CD8-positive, alpha-beta memory T cell (primary cell): ENCODE measurements around the gene TMSB10. TPM values are rescaled to one million over a fixed set of nuclear protein-coding genes. Genes with fewer than 3 reads are reported as not detected.
"Not testable (repeated sequence)": the region's sequence is repeated elsewhere in the genome, so short reads cannot be mapped to it uniquely, and the experiment has no call there.

Source experiments
- CTCF ChIA-PET: fragments of 350-600 bp; sonication (Branson Sonifier 250); formaldehyde crosslinking; loops from one replicate; lab custom pipeline; 2021; ENCODE audit warnings: antibody characterized with exemption; lab: Charles Lee
- POLR2A ChIA-PET: fragments of 350-600 bp; sonication (Branson Sonifier 250); formaldehyde crosslinking; loops from one replicate; lab custom pipeline; 2021; ENCODE audit warnings: antibody characterized with exemption; lab: Charles Lee
- DNase-seq, 5 donors: peaks; one replicate each; pipeline versions ENCODE4 v3.0.0 to v3.0.0-alpha.2; 2020 to 2022; ENCODE audit warnings: mixed read lengths in 1 of 5
- H3K27ac ChIP-seq: one replicate; pipeline ENCODE4 v1.7.0; 2013; ENCODE audit warnings: low read depth, mild to moderate bottlenecking, low read length, moderate library complexity
- H3K27me3 ChIP-seq: 2 replicates; pipeline ENCODE4 v1.7.0; 2013; ENCODE audit warnings: low read length, mild to moderate bottlenecking; ENCODE audit not compliant: insufficient read depth, poor library complexity, severe bottlenecking
- H3K36me3 ChIP-seq: 2 replicates; pipeline ENCODE4 v1.7.0; 2013; ENCODE audit warnings: mild to moderate bottlenecking, low read length, moderate library complexity; ENCODE audit not compliant: insufficient read depth
- H3K4me1 ChIP-seq: 2 replicates; pipeline ENCODE4 v1.7.0; 2013; ENCODE audit warnings: mild to moderate bottlenecking, low read length, moderate library complexity; ENCODE audit not compliant: insufficient read depth
- H3K4me3 ChIP-seq: 2 replicates; pipeline ENCODE4 v1.7.0; 2013; ENCODE audit warnings: mild to moderate bottlenecking, low read length
- H3K9me3 ChIP-seq: 2 replicates; pipeline ENCODE4 v1.7.0; 2013; ENCODE audit warnings: mild to moderate bottlenecking, low read length
- H3K27ac Mint-ChIP-seq, 8 donors: one replicate each; pipeline ENCODE4 v1.8.0; 2020 to 2021; ENCODE audit warnings: mixed read lengths in 8 of 8, mild to moderate bottlenecking in 6 of 8, inconsistent platforms in 3 of 8, moderate library complexity in 3 of 8
- H3K27me3 Mint-ChIP-seq, 2 donors: one replicate each; pipeline ENCODE4 v1.8.0; 2020 to 2021; ENCODE audit warnings: mixed read lengths in 2 of 2, mild to moderate bottlenecking in 1 of 2, moderate library complexity in 1 of 2
- H3K36me3 Mint-ChIP-seq, 3 donors: one replicate each; pipeline ENCODE4 v1.8.0; 2020 to 2021; ENCODE audit warnings: mixed read lengths in 3 of 3, inconsistent platforms in 1 of 3, mild to moderate bottlenecking in 1 of 3
- H3K4me1 Mint-ChIP-seq, 3 donors: one replicate each; pipeline ENCODE4 v1.8.0; 2020 to 2021; ENCODE audit warnings: mixed read lengths in 3 of 3, inconsistent platforms in 1 of 3, mild to moderate bottlenecking in 1 of 3
- H3K4me3 Mint-ChIP-seq, 7 donors: one replicate each; pipeline ENCODE4 v1.8.0; 2020 to 2021; ENCODE audit warnings: mixed read lengths in 7 of 7, mild to moderate bottlenecking in 6 of 7, moderate library complexity in 4 of 7, inconsistent platforms in 2 of 7
- H3K9me3 Mint-ChIP-seq, 5 donors: one replicate each; pipeline ENCODE4 v1.8.0; 2020 to 2022; ENCODE audit warnings: mixed read lengths in 5 of 5, mild to moderate bottlenecking in 3 of 5, moderate library complexity in 2 of 5, inconsistent platforms in 1 of 5
- polyA plus RNA-seq: library from polyadenylated mRNA; unstranded; fragments of 300-500 nt; fragmentation: Illumina TruSeq; gene quantifications from one replicate; pipeline ENCODE4 v1.2.3, GENCODE V29; 2021
- total RNA-seq, 2 experiments: library from RNA; stranded (reverse); gene quantifications; one replicate each; pipeline ENCODE4 v1.2.3, GENCODE V29; 2021

TMSB10 gene
- total and polyA plus RNA-seq, 3 experiments from 2014 or later: 1,121 to 4,836 (median 1,125) TPM

- peak overlapping the region in 1 of 7 donors; percentile 60 for H3K4me3 Mint-ChIP-seq
- peaks cover 0 to 1% of the 10 kb centered on the region in 2 donors for H3K27me3 Mint-ChIP-seq
- POLR2A ChIA-PET: no interaction called here
- Histone ChIP-seq H3K27ac (no peak overlapping the region), H3K36me3 (peaks cover 6% of the 10 kb centered on the region), H3K9me3 (no peaks in the 10 kb centered on the region), H3K4me3 (no peak overlapping the region), H3K4me1 (peaks cover 82% of the 10 kb centered on the region), H3K27me3 (no peaks in the 10 kb centered on the region)
- H3K27ac Mint-ChIP-seq: peak overlapping the region; percentile 35 to 93 (median 84)
- no peaks in the 10 kb centered on the region for H3K9me3 Mint-ChIP-seq
- no peak for DNase-seq
- peaks cover 57 to 88% (median 83%) of the 10 kb centered on the region in 3 donors for H3K4me1 Mint-ChIP-seq
- CTCF ChIA-PET: interaction anchor here (1.0 kb wide), 1 partner anchor 28 kb away, joined by 3 read pairs; no protein-coding TSS in a partner anchor
- H3K36me3 Mint-ChIP-seq: peaks cover 8 to 24% (median 12%) of the 10 kb centered on the region in 3 donors
Measured at GRCh38 chr2:84874381-84875212, 30.9 kb upstream of the TMSB10 start.

- Histone ChIP-seq H3K4me3 (no peak overlapping the region), H3K9me3 (no peaks in the 10 kb centered on the region), H3K36me3 (peaks cover 4% of the 10 kb centered on the region), H3K27me3 (no peaks in the 10 kb centered on the region), H3K4me1 (peaks cover 78% of the 10 kb centered on the region), H3K27ac (no peak overlapping the region)
- no peak for DNase-seq
- H3K27me3 Mint-ChIP-seq: peaks cover 0 to 2% of the 10 kb centered on the region in 2 donors
- H3K36me3 Mint-ChIP-seq: peaks cover 5 to 23% (median 9%) of the 10 kb centered on the region in 3 donors
- peaks cover 57 to 90% (median 85%) of the 10 kb centered on the region in 3 donors for H3K4me1 Mint-ChIP-seq
- peak overlapping the region in 1 of 7 donors; percentile 60 for H3K4me3 Mint-ChIP-seq
- CTCF ChIA-PET: interaction anchor here (1.0 to 4.3 kb wide), 3 partner anchors 14 to 51 kb away, joined by 3 to 35 read pairs (median 3); no protein-coding TSS in a partner anchor
- H3K9me3 Mint-ChIP-seq: no peaks in the 10 kb centered on the region
- H3K27ac Mint-ChIP-seq: peak overlapping the region; percentile 10 to 93 (median 78)
- POLR2A ChIA-PET: no interaction called here
Measured at GRCh38 chr2:84875213-84875560, 30.3 kb upstream of the TMSB10 start.

DNA sequence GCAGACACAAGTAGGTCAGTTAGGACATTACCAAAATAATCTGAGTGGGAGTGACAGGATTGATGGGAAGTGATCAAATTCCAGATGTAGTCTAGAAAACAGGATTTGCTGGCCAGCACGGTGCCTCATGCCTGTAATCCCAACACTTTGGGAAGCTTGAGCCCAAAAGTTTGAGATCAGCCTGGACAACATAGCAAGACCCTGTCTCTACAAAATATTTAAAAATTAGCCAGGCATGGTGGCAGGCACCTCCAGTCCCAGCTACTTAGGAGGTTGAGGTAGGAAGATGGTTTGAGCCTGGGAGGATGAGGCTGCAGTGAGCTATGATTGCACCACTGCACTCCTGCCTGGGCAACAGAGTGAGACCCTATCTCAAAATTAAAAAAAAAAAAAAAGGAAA, 29.8 kb upstream of the TMSB10 start:
- H3K36me3 ChIP-seq, H3K27ac ChIP-seq, H3K4me3 ChIP-seq, POLR2A ChIA-PET, H3K27me3 ChIP-seq, H3K27me3 Mint-ChIP-seq, H3K9me3 Mint-ChIP-seq, DNase-seq, H3K9me3 ChIP-seq: not testable (repeated sequence)
- peak overlapping the region; percentile 17 to 93 (median 78) for H3K27ac Mint-ChIP-seq
- H3K36me3 Mint-ChIP-seq: peaks cover under 1 to 23% (median 5%) of the 10 kb centered on the region in 3 donors
- H3K4me1 Mint-ChIP-seq: peaks cover 54 to 86% (median 84%) of the 10 kb centered on the region in 3 donors
- CTCF ChIA-PET: interaction anchor here (1.2 to 4.3 kb wide), 2 partner anchors 14 to 50 kb away, joined by 3 to 35 read pairs; no protein-coding TSS in a partner anchor
- peaks cover 74% of the 10 kb centered on the region for H3K4me1 ChIP-seq
- peak overlapping the region in 2 of 7 donors; percentile 20 to 83 for H3K4me3 Mint-ChIP-seq

DNA sequence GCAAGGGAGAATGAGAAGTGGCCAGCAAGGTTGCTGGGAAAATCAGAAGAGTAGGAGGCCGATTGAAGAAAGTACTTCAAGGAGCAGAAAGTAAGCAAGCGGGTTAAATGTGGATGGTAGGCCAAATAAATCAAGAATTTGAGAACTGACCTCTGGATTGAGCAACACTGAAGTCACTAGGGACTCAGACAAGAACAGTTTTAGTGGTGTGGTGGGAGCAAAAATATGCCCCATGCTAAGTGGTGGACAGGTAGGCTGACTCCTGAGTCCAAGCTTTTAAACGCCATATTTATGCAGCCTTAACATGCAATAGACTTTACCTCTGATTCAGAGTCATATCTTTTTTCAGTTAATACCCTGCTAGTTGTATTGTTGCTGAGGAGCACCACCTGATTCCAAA, 29.1 kb upstream of the TMSB10 start:
- no peaks in the 10 kb centered on the region for H3K9me3 ChIP-seq
- Mint-ChIP-seq H3K4me3 (peak overlapping the region in 1 of 7 donors; percentile 83), H3K9me3 (no peaks in the 10 kb centered on the region), H3K4me1 (peaks cover 51 to 83% (median 80%) of the 10 kb centered on the region in 3 donors), H3K27me3 (peaks cover 0 to 4% of the 10 kb centered on the region in 2 donors), H3K27ac (peak overlapping the region; percentile 0 to 81 (median 68)), H3K36me3 (peaks cover 0 to 26% (median 5%) of the 10 kb centered on the region in 3 donors)
- ChIA-PET POLR2A (interaction anchor here (0.6 kb wide), 1 partner anchor 50 kb away, joined by 3 read pairs; no protein-coding TSS in a partner anchor), CTCF (interaction anchor here (1.0 to 4.3 kb wide), 5 partner anchors 11 to 135 kb away, joined by 3 to 35 read pairs (median 4); no protein-coding TSS in a partner anchor)
- no peaks in the 10 kb centered on the region for H3K36me3 ChIP-seq
- H3K27me3 ChIP-seq: no peaks in the 10 kb centered on the region
- H3K4me3 ChIP-seq: no peak overlapping the region
- H3K27ac ChIP-seq: no peak overlapping the region
- no peak for DNase-seq
- peaks cover 66% of the 10 kb centered on the region for H3K4me1 ChIP-seq

DNA sequence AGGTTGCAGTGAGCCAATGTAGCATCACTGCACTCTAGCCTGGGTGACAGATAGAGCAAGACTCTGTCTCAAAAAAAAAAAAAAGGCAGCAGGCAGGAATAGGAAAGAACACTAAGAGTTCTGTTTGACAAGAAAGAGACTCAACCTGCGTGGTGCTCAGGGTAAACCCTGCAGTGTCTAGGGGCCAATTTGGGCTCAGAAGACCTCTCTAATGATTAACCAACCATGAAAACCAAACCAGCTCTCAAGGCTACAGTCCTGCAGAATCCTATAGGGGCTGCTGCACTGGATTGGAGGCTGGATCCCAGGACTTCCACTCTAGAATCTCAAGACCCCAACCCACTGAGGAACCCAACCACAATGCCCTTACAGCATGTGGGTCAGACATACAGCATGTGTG, 27.0 kb upstream of the TMSB10 start:
- no peaks in the 10 kb centered on the region for H3K9me3 ChIP-seq
- peak overlapping the region in 7 of 8 donors; percentile 12 to 67 (median 52) for H3K27ac Mint-ChIP-seq
- no peaks in the 10 kb centered on the region for H3K27me3 ChIP-seq
- no peaks in the 10 kb centered on the region for H3K9me3 Mint-ChIP-seq
- peaks cover 0 to 4% of the 10 kb centered on the region in 2 donors for H3K27me3 Mint-ChIP-seq
- H3K4me3 Mint-ChIP-seq: peak overlapping the region; percentile 21 to 93 (median 83)
- DNase-seq: no peak
- CTCF ChIA-PET: interaction anchor here (1.2 to 7.2 kb wide), 4 partner anchors 11 to 48 kb away, joined by 3 to 59 read pairs (median 23); partner anchors contain the start of gene TMSB10
- H3K36me3 Mint-ChIP-seq: peaks cover 0 to 22% (median 5%) of the 10 kb centered on the region in 3 donors
- POLR2A ChIA-PET: interaction anchor here (0.6 kb wide), 1 partner anchor 100 kb away, joined by 3 read pairs; no protein-coding TSS in a partner anchor
- H3K4me3 ChIP-seq: peak overlapping the region; percentile 58
- peaks cover 56 to 90% (median 75%) of the 10 kb centered on the region in 3 donors for H3K4me1 Mint-ChIP-seq
- no peaks in the 10 kb centered on the region for H3K36me3 ChIP-seq
- H3K4me1 ChIP-seq: peaks cover 63% of the 10 kb centered on the region
- H3K27ac ChIP-seq: no peak overlapping the region

- Mint-ChIP-seq H3K4me1 (peaks cover 55 to 87% (median 70%) of the 10 kb centered on the region in 3 donors), H3K27me3 (peaks cover 0 to 4% of the 10 kb centered on the region in 2 donors), H3K36me3 (peaks cover 0 to 21% (median 5%) of the 10 kb centered on the region in 3 donors), H3K27ac (peak overlapping the region in 6 of 8 donors; percentile 32 to 74 (median 59)), H3K9me3 (no peaks in the 10 kb centered on the region), H3K4me3 (peak overlapping the region; percentile 84 to 95 (median 90))
- ChIA-PET CTCF (interaction anchor here (1.1 to 7.2 kb wide), 6 partner anchors 10 to 138 kb away, joined by 3 to 59 read pairs (median 22); partner anchors contain the start of gene TMSB10), POLR2A (interaction anchor here (0.6 to 4.3 kb wide), 5 partner anchors 8 to 99 kb away, joined by 3 to 45 read pairs (median 18); partner anchors contain the start of gene TMSB10)
- Histone ChIP-seq H3K4me1 (peaks cover 59% of the 10 kb centered on the region), H3K4me3 (peak overlapping the region; percentile 58), H3K27ac (no peak overlapping the region), H3K36me3 (no peaks in the 10 kb centered on the region), H3K9me3 (no peaks in the 10 kb centered on the region), H3K27me3 (no peaks in the 10 kb centered on the region)
- no peak for DNase-seq
Measured at GRCh38 chr2:84878896-84879583, 26.4 kb upstream of the TMSB10 start.
